Parathyroid adenoma (tissue), 2 donors: ENCODE data around the gene ERAP2.

Experiments used
- H2AFZ ChIP-seq: fragments of 300-600 bp; sonication (generic); one replicate; pipeline ENCODE4 v1.7.0; 2017; ENCODE audit warnings: antibody characterized with exemption, mild to moderate bottlenecking
- H3K27ac ChIP-seq: fragments of 300-600 bp; sonication (generic); one replicate; pipeline ENCODE4 v1.7.0; 2017
- H3K27me3 ChIP-seq: fragments of 300-600 bp; sonication (generic); one replicate; pipeline ENCODE4 v1.7.0; 2017; ENCODE audit warnings: low read length; ENCODE audit not compliant: control insufficient read depth, insufficient read depth
- H3K36me3 ChIP-seq: fragments of 300-600 bp; sonication (generic); one replicate; pipeline ENCODE4 v1.7.0; 2017; ENCODE audit warnings: low read length; ENCODE audit not compliant: control insufficient read depth, insufficient read depth
- H3K4me1 ChIP-seq: fragments of 300-600 bp; sonication (generic); one replicate; pipeline ENCODE4 v1.7.0; 2017; ENCODE audit warnings: control low read depth
- H3K4me2 ChIP-seq: fragments of 300-600 bp; sonication (generic); one replicate; pipeline ENCODE4 v1.7.0; 2017; ENCODE audit warnings: low read length
- H3K4me3 ChIP-seq: fragments of 300-600 bp; sonication (generic); one replicate; pipeline ENCODE4 v1.7.0; 2017; ENCODE audit warnings: low read depth, low read length
- H3K79me2 ChIP-seq: fragments of 300-600 bp; sonication (generic); one replicate; pipeline ENCODE4 v1.7.0; 2017; ENCODE audit warnings: control low read depth
- H3K9ac ChIP-seq: fragments of 300-600 bp; sonication (generic); one replicate; pipeline ENCODE4 v1.7.0; 2017; ENCODE audit warnings: mild to moderate bottlenecking
- H3K9me3 ChIP-seq: fragments of 300-600 bp; sonication (generic); one replicate; pipeline ENCODE4 v1.7.0; 2017; ENCODE audit warnings: low read length; ENCODE audit not compliant: control insufficient read depth
- TF ChIP-seq, protein P1 (sequence below): fragments of 300-600 bp; sonication (generic); IDR thresholded peaks from one replicate; pipeline ENCODE4 v1.7.0; 2017; ENCODE audit warnings: antibody characterized with exemption, mild to moderate bottlenecking
- donor health status: primary hyperparathyroidism.

Gene ERAP2

DNA sequence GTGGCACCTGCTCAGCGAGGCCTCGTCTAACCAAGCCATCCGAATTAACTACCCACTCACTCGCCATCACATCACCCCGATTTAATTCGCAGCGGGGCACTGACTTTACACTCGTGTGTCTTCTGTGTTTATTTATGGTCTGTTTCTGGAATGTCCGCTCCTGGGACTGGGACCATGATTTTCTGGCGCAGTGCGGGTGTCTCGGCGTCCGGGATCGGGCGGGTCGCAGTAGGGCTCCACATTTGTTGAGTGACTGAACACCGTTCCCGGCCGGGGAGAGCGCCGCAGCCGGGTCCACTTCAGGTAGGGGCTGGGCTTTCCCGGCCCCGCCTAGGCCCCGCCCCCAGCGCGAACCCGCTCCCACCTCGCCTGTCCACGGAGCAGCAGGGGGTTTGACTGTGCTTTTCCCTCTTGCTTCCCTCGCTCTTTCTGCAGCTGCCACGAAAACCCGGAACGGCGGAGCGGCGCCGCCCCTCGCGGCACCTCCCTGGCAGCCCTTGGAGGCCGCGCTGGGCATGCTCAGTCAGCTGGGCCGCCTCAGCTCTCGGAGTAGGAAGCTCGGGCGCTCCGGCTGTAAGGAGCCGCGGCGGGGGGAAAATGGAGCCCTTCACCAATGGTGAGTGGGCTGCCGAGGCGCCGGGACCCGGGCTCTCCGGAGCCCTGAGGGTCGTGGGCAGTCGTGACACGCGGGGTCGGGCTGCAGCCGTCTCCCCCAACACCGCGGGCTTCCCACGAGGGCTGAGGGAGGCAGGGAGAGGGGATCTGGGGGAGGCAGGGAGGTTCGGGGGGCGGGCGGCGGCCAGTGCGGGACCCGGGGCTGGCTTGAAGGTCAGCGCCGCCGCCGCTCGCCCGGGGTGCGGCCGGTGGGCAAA, 59.5 kb downstream of the ERAP2 start, which contains the start of gene LNPEP:
TSS of gene LNPEP (plus strand) at position 522 of the 872 bp plus-strand sequence. CDS start at position 598, 76 bp downstream.
- TF ChIP-seq, protein P1, sequence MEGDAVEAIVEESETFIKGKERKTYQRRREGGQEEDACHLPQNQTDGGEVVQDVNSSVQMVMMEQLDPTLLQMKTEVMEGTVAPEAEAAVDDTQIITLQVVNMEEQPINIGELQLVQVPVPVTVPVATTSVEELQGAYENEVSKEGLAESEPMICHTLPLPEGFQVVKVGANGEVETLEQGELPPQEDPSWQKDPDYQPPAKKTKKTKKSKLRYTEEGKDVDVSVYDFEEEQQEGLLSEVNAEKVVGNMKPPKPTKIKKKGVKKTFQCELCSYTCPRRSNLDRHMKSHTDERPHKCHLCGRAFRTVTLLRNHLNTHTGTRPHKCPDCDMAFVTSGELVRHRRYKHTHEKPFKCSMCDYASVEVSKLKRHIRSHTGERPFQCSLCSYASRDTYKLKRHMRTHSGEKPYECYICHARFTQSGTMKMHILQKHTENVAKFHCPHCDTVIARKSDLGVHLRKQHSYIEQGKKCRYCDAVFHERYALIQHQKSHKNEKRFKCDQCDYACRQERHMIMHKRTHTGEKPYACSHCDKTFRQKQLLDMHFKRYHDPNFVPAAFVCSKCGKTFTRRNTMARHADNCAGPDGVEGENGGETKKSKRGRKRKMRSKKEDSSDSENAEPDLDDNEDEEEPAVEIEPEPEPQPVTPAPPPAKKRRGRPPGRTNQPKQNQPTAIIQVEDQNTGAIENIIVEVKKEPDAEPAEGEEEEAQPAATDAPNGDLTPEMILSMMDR = peak; percentile 2
- H3K9ac ChIP-seq = peak within 1 kb of the TSS; percentile 92
- no peaks in the 10 kb centered on the region for H3K27me3 ChIP-seq
- H3K9me3 ChIP-seq = no peaks in the 10 kb centered on the region
- H3K27ac ChIP-seq = peak within 1 kb of the TSS; percentile 99
- H2AFZ ChIP-seq = peak within 1 kb of the TSS; percentile 90
- H3K79me2 ChIP-seq = peaks cover 19% of the 10 kb centered on the region
- H3K4me1 ChIP-seq = peaks cover 17% of the 10 kb centered on the region
- H3K4me2 ChIP-seq = peak within 1 kb of the TSS; percentile 92
- H3K36me3 ChIP-seq = no peaks in the 10 kb centered on the region
- peak within 1 kb of the TSS; percentile 98 for H3K4me3 ChIP-seq

- H3K36me3 ChIP-seq = no peaks in the 10 kb centered on the region
- TF ChIP-seq, protein P1 = no peak
- H3K79me2 ChIP-seq = peaks cover 26% of the 10 kb centered on the region
- H3K4me2 ChIP-seq = peak overlapping the region; percentile 92
- H3K9ac ChIP-seq = peak overlapping the region; percentile 92
- no peaks in the 10 kb centered on the region for H3K9me3 ChIP-seq
- H3K4me1 ChIP-seq = peaks cover 17% of the 10 kb centered on the region
- peak overlapping the region; percentile 98 for H3K4me3 ChIP-seq
- no peaks in the 10 kb centered on the region for H3K27me3 ChIP-seq
- H3K27ac ChIP-seq = peak overlapping the region; percentile 99
- H2AFZ ChIP-seq = peak overlapping the region; percentile 90
Observed at GRCh38 chr5:96936431-96937320, 60.4 kb downstream of the ERAP2 start.

DNA sequence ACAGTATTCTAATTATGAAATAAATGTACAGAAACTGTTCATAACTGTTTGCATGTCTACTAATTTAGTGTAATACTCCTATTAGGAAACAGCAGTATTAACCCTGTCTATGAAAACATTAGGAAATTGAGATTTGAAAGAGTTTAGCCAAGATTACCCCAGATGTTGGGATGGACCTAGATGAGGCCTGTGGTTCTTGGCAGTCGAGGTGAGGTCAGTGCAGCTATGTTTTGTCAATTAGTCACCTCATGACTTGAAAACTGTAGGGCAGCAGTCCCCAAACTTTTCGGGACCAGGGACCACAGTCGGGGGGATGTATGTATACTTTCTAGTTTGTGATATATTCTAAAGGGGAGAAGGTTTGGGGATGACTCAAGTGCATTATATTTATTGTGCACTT, 64.3 kb downstream of the ERAP2 start:
- peaks cover 43% of the 10 kb centered on the region for H3K79me2 ChIP-seq

GRCh38 chr5:96941140-96941539, 64.8 kb downstream of the ERAP2 start:
- Histone ChIP-seq H2AFZ (no peak overlapping the region), H3K9ac (no peak overlapping the region), H3K4me2 (no peak overlapping the region), H3K36me3 (no peaks in the 10 kb centered on the region), H3K4me1 (peaks cover 8% of the 10 kb centered on the region), H3K79me2 (peaks cover 49% of the 10 kb centered on the region), H3K9me3 (no peaks in the 10 kb centered on the region), H3K27ac (no peak overlapping the region), H3K27me3 (no peaks in the 10 kb centered on the region), H3K4me3 (no peak overlapping the region)
- TF ChIP-seq, protein P1 = no peak

More for the DNA sequence above, 64.3 kb downstream of the ERAP2 start:
- Histone ChIP-seq H3K9me3 (no peaks in the 10 kb centered on the region), H3K36me3 (no peaks in the 10 kb centered on the region), H3K4me2 (no peak overlapping the region), H3K27ac (no peak overlapping the region), H3K4me3 (no peak overlapping the region), H3K9ac (no peak overlapping the region), H3K27me3 (no peaks in the 10 kb centered on the region), H3K4me1 (peaks cover 8% of the 10 kb centered on the region), H2AFZ (no peak overlapping the region)
- TF ChIP-seq, protein P1 = no peak
